ENCODE data around the gene TCEA2.

DNA sequence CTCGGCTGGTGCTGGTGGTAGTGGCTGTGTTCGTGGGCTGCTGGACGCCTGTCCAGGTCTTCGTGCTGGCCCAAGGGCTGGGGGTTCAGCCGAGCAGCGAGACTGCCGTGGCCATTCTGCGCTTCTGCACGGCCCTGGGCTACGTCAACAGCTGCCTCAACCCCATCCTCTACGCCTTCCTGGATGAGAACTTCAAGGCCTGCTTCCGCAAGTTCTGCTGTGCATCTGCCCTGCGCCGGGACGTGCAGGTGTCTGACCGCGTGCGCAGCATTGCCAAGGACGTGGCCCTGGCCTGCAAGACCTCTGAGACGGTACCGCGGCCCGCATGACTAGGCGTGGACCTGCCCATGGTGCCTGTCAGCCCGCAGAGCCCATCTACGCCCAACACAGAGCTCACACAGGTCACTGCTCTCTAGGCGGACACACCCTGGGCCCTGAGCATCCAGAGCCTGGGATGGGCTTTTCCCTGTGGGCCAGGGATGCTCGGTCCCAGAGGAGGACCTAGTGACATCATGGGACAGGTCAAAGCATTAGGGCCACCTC lies 35.5 kb downstream of the TCEA2 start:
- TF ChIP-seq, protein P1, sequence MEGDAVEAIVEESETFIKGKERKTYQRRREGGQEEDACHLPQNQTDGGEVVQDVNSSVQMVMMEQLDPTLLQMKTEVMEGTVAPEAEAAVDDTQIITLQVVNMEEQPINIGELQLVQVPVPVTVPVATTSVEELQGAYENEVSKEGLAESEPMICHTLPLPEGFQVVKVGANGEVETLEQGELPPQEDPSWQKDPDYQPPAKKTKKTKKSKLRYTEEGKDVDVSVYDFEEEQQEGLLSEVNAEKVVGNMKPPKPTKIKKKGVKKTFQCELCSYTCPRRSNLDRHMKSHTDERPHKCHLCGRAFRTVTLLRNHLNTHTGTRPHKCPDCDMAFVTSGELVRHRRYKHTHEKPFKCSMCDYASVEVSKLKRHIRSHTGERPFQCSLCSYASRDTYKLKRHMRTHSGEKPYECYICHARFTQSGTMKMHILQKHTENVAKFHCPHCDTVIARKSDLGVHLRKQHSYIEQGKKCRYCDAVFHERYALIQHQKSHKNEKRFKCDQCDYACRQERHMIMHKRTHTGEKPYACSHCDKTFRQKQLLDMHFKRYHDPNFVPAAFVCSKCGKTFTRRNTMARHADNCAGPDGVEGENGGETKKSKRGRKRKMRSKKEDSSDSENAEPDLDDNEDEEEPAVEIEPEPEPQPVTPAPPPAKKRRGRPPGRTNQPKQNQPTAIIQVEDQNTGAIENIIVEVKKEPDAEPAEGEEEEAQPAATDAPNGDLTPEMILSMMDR (IDR thresholded peaks at IDR 0.05), result no peak
- TF ChIP-seq POLR2A (IDR thresholded peaks at IDR 0.05; ENCODE audit: low read depth) (no peak), POLR2AphosphoS5 (IDR thresholded peaks at IDR 0.05) (no peak)

Data from esophagus muscularis mucosa (tissue), 3 donors.